Effector memory CD4-positive, alpha-beta T cell (primary cell): ENCODE data around the gene DYNC2LI1.

Source experiments
- DNase-seq, 3 donors: peaks; one replicate each; pipeline ENCODE4 v3.0.0-alpha.2; 2020
- H3K27ac ChIP-seq: 2 replicates; pipeline ENCODE4 v1.7.0; 2013; ENCODE audit warnings: mild to moderate bottlenecking, low read length, moderate library complexity; ENCODE audit not compliant: insufficient read depth, poor library complexity, severe bottlenecking
- H3K27me3 ChIP-seq: replicated peaks from 2 replicates; pipeline ENCODE4 v1.7.0; 2013; ENCODE audit warnings: mild to moderate bottlenecking, low read length; ENCODE audit not compliant: insufficient read depth, control insufficient read depth, poor library complexity, severe bottlenecking
- H3K36me3 ChIP-seq: 2 replicates; pipeline ENCODE4 v1.7.0; 2013; ENCODE audit warnings: mild to moderate bottlenecking, low read length, moderate library complexity; ENCODE audit not compliant: control insufficient read depth, insufficient read depth
- H3K4me1 ChIP-seq: 2 replicates; pipeline ENCODE4 v1.7.0; 2013; ENCODE audit warnings: low read length, mild to moderate bottlenecking; ENCODE audit not compliant: control insufficient read depth, insufficient read depth, poor library complexity, severe bottlenecking
- H3K4me3 ChIP-seq: 2 replicates; pipeline ENCODE4 v1.7.0; 2013; ENCODE audit warnings: low read length, low read depth, mild to moderate bottlenecking; ENCODE audit not compliant: insufficient read depth, poor library complexity, severe bottlenecking
- H3K9me3 ChIP-seq: 2 replicates; pipeline ENCODE4 v1.7.0; 2013; ENCODE audit warnings: mild to moderate bottlenecking, low read length, moderate library complexity; ENCODE audit not compliant: control insufficient read depth

Gene DYNC2LI1

DNA sequence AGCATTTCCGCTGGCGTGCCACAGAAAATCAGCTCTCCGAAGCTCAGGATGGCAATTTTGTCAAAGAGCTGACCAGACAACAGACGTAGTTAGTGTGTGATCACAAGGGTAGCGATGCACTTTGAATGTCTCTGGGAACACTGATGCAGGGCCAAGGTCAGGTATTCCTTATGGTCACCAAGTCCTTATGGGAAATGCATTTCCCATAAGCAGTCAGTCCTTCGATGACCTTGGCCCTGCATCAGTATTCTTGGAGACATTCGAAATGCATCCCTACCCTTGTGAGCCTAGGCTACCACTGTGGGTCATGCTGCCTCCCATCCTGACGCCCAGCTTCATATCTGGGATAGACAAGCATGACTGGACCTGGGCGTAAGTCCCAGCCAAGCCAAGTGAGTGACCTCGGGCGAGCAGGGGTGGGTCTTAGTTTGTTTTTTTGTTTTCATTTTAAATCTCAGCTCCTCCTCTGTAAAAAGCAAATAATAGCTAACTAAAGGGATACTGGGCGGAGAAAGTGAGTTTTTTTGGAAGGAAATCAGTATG is 51.2 kb downstream of the DYNC2LI1 start:
- Histone ChIP-seq H3K27ac (no peak overlapping the region), H3K27me3 (no peaks in the 10 kb centered on the region), H3K9me3 (no peaks in the 10 kb centered on the region), H3K36me3 (no peaks in the 10 kb centered on the region), H3K4me3 (no peak overlapping the region), H3K4me1 (no peaks in the 10 kb centered on the region)
- no peak for DNase-seq

DNA sequence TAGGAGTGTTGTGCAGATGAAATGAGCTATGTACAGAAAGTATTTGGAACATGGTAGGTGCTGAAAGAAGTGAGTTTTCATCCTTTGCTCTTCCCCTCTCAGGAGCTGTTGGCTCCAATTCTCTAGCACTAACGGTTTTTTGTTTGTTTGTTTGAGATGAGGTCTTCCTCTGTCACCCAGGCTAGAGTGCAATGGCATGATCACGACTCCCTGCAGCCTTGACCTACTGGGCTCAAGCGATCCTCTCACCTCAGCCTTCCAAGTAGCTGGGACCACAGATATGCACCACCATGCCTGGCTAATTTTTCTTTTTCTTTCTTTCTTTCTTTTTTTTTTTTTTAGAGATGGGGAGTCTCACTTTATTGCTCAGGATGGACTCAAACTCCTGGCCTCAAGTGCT is 52.0 kb downstream of the DYNC2LI1 start:
- no peaks in the 10 kb centered on the region for H3K27me3 ChIP-seq
- no peaks in the 10 kb centered on the region for H3K4me1 ChIP-seq
- no peak overlapping the region for H3K27ac ChIP-seq

DNA sequence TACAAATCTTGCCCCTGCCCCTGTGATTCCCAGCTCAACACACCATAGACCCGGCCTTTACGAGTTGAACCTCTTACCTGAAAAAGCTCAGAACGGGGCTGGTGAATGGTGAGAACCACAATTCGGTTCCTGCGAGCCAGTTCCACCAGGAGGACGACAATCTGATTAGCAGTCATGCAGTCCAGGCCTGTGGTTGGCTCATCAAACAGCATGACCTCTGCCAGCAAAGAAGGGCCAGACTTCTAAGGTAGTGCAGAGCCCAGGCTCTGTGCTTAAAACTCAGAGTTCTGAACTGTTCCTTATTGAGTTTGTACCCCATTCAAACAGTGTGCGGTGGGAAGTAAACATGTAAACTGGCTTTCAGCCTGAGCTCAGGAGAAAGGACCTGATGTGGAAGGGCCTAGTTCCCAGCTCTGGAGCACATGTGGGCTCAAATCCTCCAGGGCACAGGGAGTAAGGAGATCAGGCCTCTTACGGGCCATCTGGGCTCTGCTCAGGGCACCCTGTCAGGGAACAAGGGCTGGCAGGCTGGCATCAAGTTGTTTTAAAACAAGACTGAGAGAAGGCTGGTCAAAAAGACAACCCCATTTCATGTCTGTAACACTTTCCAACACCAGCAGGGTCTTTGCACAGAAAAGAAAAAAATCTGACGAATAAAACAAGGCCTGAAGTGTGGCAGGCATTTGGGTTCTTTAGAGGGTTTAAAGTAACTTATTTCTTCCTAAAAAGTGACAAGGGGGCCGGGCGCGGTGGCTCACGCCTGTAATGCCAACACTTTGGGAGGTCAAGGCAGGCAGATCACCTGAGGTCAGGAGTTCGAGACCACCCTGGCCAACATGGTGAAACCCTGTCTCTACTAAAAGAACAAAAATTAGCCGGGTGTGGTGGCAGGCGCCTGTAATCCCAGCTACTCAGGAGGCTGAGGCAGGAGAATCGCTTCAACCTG is 52.7 kb downstream of the DYNC2LI1 start:
- Histone ChIP-seq H3K27me3 (no peaks in the 10 kb centered on the region), H3K4me3 (no peak overlapping the region), H3K27ac (no peak overlapping the region), H3K4me1 (no peaks in the 10 kb centered on the region), H3K36me3 (no peaks in the 10 kb centered on the region), H3K9me3 (no peaks in the 10 kb centered on the region)
- DNase-seq = no peak

More for the DNA sequence above, 52.0 kb downstream of the DYNC2LI1 start:
- no peak overlapping the region for H3K4me3 ChIP-seq
- H3K9me3 ChIP-seq = no peaks in the 10 kb centered on the region
- no peak for DNase-seq
- no peaks in the 10 kb centered on the region for H3K36me3 ChIP-seq

DNA sequence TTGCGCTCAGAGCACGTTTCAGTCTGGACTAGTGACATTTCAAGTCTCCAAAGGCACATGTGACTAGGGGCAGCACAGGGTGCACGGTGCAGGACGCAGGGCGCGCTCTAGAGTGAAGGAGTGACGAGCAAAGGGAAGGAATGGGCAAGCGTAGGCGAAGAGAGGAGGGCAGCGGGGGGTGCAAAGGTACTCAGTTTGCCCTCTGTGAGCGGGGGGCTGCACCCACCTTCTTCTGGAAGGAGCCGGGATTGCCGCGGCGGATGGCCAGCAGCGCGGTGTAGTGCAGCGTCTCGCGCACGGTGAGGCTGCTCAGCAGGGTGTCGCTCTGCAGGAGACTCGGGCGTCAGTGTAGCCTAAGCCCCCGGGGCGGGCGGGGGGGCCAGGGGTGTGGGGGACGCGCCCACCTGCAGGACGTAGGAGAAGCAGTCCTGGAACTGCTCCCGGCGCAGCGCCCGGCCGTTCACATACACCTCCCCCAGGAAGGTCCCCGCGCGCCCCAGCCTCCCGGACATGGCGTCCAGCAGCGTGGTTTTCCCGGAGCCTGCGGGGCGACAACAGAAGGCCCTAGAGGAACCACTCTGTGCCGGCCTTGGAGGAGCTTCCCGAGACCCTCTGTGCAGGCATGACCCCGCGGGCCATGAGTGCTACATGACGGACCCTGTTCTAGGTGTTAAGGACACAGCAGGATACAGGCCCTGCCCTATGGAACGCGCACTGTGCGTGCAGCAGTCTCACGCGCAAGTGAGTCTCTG is 57.9 kb downstream of the DYNC2LI1 start:
- Histone ChIP-seq H3K9me3 (no peaks in the 10 kb centered on the region), H3K4me3 (no peak overlapping the region), H3K4me1 (no peaks in the 10 kb centered on the region), H3K36me3 (no peaks in the 10 kb centered on the region), H3K27me3 (peaks cover 3% of the 10 kb centered on the region), H3K27ac (no peak overlapping the region)
- DNase-seq = no peak

DNA sequence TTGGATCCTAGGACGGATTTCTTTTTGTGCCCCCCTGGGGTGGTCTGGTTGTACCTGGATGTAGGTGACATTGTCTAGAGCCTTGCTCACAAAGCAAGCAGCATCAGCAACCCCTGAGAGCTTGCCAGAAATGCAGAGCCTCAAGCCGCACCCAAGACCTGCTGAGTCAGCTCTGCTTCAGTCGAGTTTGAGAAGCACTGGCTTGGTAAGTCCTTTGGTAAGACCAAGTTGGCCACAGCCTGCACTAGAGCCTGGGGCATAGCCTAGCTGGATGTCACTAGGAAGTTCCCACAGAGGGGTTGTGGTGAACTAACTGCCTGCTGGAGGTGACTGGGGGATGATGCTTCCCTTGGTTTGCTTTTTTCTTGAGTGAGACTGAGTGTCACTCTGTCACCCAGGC is 58.6 kb downstream of the DYNC2LI1 start:
- H3K9me3 ChIP-seq = no peaks in the 10 kb centered on the region
- H3K27me3 ChIP-seq = peaks cover 3% of the 10 kb centered on the region
- no peak for DNase-seq
- no peaks in the 10 kb centered on the region for H3K36me3 ChIP-seq
- H3K4me3 ChIP-seq = no peak overlapping the region
- no peak overlapping the region for H3K27ac ChIP-seq
- no peaks in the 10 kb centered on the region for H3K4me1 ChIP-seq

DNA sequence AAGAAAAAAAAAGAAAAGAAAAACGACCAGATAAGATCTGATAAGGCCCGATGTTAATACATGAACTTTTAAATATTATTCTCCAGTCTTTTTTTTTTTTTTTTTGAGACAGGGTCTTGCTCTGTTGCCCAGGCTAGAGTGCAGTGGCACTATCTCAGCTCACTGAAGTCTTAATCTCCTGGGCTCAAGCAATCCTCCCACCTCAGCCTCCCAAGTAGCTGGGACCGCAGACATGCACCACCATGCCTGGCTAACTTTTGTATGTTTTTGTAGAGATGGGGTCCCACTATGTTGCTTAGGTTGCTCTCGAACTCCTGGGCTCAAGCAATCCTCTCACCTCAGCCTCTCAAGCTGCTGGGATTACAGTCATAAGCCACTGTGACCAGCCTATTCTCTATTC is 63.2 kb downstream of the DYNC2LI1 start:
- no peak overlapping the region for H3K27ac ChIP-seq
- H3K36me3 ChIP-seq = no peaks in the 10 kb centered on the region
- no peaks in the 10 kb centered on the region for H3K4me1 ChIP-seq
- DNase-seq = no peak
- peaks cover 3% of the 10 kb centered on the region for H3K27me3 ChIP-seq
- no peak overlapping the region for H3K4me3 ChIP-seq
- H3K9me3 ChIP-seq = no peaks in the 10 kb centered on the region

DNA sequence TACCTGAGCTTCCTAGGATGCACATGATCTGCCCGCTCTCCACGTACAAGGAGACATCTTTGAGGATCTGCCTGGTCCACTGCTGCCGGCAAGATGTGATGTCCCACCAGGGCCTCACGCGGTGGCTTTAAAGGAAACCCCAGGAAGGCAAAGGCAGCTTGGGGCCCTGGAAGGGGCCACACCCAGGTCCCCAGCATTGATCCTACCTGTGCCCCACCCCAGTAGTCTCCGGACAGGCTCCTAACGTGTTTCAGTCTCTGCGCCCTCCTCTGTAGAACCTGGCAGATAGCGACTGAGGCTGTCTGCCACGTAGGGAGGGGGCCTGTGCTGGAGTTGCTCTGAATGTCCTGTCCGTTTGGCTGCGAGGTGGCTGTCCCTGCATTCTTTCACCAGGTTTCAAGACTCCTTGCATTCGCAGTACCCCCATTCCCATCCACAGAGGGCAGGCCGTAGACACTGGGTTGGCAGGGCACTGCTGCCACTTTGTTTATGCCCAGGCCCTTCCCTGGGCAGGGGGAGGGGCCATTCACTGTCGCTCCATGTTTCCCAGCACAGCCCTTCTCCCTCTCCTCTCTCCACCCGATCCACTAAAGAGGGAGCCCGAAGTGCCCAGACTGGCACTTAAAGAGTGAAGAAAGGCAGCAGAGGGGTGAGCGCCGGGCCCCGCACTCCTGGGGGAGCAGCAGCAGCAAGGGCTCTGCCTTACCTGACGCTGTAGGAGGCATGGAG is 64.2 kb downstream of the DYNC2LI1 start:
- Histone ChIP-seq H3K27me3 (peaks cover 3% of the 10 kb centered on the region), H3K4me1 (no peaks in the 10 kb centered on the region), H3K36me3 (no peaks in the 10 kb centered on the region), H3K4me3 (no peak overlapping the region), H3K9me3 (no peaks in the 10 kb centered on the region), H3K27ac (no peak overlapping the region)
- DNase-seq = no peak

DNA sequence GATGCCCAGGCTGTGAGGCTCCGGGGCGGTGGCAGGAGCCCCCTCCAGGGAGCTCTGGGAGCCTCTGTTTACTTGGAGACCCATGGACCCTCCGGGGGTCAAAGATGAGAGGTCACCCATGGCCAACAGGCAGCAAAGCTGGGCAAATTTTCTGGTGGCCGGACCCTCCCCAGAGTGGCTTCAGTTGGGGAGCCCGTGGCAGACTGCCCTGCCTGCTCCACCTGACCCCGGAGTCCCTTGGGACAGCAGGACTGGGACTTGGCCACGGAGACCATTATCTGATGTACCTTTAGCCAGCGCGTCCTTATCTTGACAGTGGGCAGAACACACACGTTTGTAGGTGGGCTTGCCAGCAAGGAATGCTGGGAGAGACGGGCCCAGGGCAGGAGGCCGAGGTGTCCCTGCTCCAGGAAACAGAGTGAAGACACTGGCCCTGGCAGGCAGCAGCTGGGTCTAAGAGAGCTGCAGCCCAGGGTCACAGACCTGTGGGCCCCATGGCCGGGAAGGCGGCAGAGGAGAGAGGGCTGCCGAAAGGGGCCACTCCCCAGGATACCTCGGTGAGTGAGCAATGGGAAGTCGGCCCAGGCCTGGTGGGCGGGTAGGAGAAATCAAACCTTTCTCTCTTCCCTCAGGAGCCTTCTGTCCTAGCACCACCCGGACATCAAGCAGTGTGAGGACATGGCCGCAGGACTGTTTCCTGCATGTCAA is 64.9 kb downstream of the DYNC2LI1 start, which contains the start of the genes ABCG5 and ABCG8:
ABCG5 (minus strand) TSS at position 280 of the 708 bp plus-strand sequence; CDS start at position 120, 160 bp downstream.
ABCG8 (plus strand) TSS at position 412 of the 708 bp plus-strand sequence; CDS start at position 495, 83 bp downstream.
- no peak for DNase-seq
- Histone ChIP-seq H3K27me3 (peaks cover 3% of the 10 kb centered on the region), H3K36me3 (no peaks in the 10 kb centered on the region), H3K27ac (no peak within 1 kb of the TSS), H3K4me3 (no peak within 1 kb of the TSS), H3K9me3 (no peaks in the 10 kb centered on the region), H3K4me1 (no peaks in the 10 kb centered on the region)
